ENCODE data around the gene RBM10.
"Not testable (repeated sequence)": the region's sequence is repeated elsewhere in the genome, so short reads cannot be mapped to it uniquely, and the experiment has no call there.

The RBM10 gene

DNA sequence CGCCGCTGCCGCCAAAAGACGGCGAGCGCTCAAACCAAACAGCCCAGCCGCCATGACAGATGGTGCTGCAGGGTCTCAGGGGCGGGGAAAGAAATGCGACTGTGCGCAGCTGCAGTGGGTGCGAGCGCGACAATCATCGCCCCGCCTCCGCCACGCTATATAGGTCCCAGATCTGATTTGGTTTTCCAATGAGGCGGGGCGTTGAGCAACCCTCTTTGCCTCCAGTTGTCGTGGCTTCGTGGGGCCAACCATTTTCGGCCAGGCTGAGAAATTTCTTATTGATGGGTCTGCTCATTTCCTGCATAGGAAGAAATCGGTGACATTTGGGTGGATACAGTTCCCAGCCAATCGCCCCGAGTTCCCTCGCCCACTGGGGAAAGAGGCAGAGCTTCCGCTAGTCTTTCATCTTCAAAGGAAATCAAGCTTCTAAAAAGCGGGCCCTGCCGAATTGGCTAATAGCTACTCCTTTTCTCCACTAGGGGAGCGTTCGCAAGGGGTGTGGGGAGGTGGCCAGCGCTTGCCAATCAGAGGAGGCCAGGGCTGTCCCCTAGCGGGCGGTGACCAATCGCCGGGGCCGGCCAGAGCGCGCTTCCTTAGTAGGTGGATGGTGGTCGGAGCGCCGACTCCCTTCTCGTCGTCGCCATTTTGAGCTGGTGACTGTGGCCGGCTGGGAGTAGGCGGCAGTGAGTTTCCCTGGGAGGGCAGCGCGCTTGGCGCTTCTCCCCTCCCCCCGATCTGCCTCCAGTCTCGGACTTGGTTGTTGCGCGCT lies at the start of gene RBM10, which contains the start of gene NDUFB11:
TSS of gene RBM10 (plus strand) at position 596 of the 769 bp plus-strand sequence. CDS start 2,261 bp downstream, outside the sequence.
TSS of gene NDUFB11 (minus strand) at position 77 of the 769 bp plus-strand sequence. CDS start at position 54, 23 bp downstream.
- DNase-seq: peak; percentile 94

DNA sequence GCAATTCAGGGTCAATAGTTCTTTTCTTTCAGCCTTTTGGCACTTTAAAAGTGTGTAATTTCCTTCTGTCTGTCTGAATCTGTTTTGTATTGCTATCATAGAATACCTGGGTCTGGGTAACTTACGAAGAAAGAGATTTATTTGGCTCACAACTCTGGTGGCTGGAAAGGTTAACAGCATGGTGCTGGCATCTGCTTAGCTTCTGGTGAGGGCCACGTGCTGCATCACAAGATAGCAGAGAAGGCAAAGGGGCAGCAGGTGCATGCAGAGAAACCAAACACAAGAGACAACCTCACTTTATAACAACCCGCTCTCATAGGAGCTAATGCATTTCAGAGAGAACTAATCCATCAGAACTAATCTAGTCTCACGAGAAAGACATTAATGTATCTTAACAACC lies 48.0 kb upstream of the RBM10 start:
- no peak for DNase-seq

DNA sequence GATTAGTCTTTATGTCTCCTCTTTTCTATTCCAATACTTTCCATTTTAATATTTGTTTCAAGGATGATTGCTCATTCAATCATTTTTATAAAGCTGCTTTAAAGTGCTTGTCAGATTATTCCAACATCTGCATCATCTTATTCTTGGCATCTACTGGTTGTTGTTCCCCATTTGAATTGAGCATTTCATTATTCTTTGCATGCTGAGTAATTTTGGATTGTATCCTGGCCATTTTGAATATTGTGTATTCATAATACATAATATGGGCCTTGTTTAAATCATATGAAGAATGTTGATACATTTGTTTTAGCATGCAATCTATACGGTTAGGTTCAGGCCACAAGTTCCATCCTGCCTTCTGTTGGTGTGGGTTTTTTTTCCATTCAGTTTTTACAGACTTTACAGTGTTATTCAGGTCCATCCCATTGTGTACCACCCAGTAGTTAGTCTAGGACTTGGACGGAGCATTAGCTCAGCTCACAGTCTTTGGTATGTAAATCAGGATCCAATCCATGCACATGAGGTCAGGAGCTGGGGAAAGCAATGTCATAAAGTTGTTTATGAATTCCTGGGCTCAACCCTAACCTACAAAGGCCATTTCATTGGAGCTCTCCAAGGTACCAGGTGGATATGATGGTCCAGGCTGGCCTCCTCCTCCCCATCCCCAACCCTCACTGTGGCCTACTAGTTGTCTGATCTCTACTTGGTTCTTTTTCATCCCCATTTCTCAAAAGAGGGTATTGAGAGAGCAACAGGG lies 46.5 kb upstream of the RBM10 start:
- no peak for DNase-seq

DNA sequence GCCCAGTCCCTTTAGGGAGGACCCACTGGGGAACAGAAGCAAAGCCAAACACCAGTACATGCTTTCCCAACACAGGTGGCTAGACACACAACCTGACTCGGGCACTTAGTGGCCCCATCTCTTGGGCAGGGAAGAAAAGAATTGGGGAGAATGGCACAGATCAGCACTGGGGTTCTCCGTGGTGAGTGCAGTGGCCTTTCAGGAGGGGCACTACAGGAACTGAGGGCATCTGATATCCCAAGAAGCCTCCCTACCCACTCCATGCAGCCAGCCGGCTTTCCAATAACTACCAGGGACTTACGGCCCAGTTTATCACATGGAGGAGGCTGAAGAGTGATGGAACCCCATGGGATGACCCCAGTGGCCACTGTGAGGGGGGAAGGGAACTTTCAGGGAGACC lies 43.8 kb upstream of the RBM10 start:
- DNase-seq: no peak

- not testable (repeated sequence) for DNase-seq
These were observed 33.9 kb upstream of the RBM10 start for GRCh38 chrX:47110936-47111615.

DNA sequence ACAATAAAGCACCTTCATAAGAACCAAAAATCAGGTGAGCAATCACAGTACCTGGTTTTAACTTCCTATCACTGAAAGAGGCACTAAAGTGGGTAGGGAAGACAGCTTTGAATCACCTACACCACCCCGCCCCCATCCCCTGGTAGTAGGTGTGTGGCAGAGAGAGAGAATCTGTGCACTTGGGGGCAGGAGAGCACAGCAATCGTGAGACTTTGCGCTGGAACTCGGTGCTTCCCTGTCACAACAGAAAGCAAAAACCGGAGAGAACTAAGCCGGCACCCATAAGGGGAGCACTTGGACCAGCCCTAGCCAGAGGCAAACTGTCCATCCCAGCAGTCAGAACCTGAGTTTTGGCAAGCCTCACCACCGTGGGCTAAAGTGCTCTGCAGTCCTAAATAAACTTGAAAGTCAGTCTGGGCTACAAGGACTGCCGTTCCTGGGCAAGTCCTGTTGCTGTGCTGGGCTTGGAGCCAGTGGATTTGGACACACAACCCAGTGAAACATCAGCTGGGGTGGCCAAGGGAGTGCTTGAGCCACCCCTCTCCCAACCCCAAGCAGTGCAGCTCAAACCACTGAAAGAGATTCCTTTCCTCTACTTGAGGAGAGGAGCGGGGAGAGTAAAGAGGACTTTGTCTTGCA lies 32.6 kb upstream of the RBM10 start:
- DNase-seq: no peak

- DNase-seq: not testable (repeated sequence)
These were observed 28.4 kb upstream of the RBM10 start for GRCh38 chrX:47116551-47117110.

DNA sequence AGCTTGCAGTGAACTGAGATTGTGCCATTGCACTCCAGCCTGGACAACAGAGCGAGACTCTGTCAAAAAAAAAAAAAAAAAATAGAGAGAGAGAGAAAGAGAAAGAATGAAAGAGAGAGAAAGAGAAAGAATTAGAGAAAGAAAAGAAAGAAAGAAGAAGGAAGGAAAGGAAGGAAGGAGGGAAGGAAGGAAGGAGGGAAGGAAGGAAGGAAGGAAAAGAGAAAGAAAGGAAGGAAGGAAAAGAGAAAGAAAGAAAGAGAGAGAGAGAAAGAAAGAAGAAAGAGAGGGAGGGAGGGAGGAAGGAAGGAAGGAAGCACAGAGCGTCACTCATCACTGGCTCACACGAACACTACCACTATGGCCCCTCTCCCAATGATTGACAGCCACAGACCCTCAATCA lies 20.6 kb upstream of the RBM10 start:
- not testable (repeated sequence) for DNase-seq

- peak; percentile 95 for DNase-seq
These were observed 15.7 kb upstream of the RBM10 start for GRCh38 chrX:47129157-47129898.

DNA sequence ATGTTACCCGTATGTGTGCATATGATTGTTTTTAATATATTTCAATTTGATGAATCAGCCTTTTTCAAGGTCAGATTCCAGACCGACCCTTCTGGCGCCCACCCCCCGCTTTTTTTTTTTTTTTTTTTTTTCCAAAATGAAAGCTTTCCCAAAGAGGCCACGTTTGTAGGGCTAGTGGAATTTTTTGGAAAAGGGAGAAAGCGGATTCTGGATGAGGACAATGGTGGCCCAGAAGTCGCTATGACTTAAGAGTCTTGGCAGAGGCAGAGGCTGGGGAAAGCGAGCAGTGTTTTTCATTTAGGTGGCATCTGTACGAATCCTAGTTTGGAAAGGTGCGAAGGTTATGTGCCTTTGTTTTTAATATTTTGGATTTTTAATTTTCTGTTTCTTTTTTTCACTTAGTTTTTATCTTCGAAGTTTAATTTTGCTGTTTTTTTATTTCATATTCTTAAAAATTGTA lies 15.1 kb upstream of the RBM10 start:
- DNase-seq: no peak

DNA sequence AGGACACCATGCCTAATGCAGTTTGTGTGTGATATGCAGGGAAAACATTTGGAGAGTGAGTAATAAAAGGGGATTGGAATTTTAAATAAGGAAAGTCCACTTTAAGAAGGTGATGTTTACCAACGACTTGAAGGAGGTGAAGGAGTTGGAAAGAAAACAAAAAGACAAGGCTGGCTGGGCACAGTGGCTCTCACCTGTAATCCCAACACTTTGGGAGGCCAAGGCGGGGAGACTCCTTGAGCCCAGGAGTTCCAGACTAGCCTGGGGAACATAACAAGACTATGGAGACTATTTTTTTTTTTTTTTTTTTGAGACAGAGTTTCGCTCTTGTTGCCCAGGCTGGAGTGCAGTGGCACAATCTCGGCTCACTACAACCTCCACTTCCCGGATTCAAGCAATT lies 11.5 kb upstream of the RBM10 start:
- no peak for DNase-seq

DNA sequence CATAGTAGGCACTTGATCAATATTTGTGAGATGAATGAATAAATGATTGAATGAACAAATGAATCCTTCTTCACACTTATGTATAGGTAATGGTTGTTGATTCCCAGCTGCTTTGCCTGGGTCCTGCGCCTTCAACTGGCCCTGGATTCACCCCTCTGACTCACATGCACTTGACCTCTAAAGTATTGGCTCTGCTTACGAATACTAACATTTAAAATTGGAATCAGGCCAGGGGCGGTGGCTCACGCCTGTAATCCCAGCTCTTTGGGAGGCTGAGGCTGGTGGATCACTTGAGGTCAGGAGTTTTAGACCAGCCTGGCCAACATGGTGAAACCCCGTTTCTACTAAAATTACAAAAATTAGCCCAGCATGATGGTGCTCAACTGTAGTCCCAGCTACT lies 9.4 kb upstream of the RBM10 start:
- DNase-seq: not testable (repeated sequence)

DNA sequence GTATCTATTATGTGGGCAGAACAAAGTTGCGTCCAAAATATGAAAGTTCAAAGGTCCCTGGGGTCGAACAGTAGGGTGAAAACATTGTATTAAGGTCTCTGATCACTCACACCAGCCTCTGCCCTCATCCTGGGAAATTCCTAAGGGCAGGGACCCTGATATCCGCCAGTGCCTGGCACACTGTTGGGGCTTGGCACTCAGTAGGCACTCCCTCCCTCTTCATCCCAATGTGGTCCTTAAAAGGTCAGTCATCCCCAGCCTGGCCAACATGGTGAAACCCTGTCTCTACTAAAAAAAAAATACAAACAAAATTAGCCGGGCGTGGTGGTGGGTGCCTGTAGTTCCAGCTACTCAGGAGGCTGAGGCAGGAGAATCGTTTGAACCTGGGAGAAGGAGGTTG lies 6.8 kb upstream of the RBM10 start:
- DNase-seq: no peak

DNA sequence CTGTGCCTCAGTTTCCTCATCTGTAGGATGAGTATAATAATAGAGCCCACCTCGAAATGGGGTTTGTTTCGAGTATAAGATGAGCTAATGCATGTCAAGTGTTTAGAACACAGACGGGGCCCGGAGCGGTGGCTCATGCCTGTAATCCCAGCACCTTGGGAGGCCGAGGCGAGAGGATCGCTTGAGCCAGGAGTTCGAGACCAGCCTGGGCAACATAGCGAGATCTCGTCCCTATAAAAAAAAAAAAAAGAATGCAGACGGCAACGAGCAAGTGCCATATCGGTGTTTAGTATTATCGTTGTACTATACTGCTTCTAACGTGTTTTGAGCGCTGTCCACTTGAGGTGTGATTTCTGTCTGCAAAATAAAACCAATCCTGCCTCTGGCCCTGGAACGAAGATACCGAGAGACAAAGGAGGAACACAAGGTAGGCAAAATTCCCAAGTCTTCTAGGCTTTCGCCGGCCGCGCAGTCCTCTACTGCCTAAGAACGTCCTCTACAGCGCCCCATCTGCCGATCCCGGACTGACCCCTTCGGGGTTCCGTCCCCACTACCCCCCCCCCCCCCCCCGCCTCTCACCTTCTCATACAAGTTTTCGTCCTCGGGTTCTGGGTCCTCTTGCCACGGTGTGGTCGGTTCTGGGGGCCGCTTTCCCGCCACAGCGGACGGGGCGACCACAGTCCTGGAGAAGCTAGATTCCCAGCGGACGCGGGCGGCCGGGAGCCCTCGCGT lies 961 bp upstream of the RBM10 start:
- DNase-seq: no peak

DNA sequence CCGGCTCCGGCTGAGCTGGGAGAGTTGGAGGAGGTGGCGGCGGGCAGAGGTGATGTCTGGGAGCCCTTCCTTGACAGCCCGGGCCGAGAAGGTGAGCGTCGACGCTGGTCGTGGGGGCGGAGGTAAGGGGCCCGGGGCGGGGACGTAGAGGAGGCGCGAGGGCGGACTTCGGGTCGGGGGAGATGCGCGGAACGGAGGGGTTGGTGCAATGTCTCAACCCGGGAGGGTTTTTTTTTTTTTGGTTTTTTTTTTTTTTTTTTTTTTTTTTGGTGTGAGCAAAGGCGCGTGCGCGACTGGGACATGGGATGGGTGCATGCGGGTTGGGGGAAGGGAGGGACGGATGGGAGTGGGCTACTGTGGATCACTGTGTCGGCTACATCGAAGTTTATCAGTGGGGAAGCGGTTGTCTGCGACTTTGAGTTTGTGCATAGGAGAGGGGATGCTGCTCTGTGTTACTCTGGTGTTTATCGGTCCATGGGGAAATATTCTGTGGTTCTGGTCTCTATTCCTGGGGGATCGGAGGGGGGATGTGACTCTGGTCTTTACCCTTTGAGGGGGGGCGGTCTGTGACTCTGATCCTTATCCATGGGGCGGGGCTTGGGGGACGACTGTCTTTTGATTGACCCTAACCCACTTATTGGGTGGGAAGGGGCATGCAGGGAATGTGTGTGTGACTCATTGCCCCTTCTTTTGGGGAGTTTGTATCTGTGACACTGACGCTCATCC lies 537 bp downstream of the RBM10 start:
- DNase-seq: peak; percentile 10

- DNase-seq: no peak
These were observed 1.3 kb downstream of the RBM10 start for GRCh38 chrX:47146121-47146935.

DNA sequence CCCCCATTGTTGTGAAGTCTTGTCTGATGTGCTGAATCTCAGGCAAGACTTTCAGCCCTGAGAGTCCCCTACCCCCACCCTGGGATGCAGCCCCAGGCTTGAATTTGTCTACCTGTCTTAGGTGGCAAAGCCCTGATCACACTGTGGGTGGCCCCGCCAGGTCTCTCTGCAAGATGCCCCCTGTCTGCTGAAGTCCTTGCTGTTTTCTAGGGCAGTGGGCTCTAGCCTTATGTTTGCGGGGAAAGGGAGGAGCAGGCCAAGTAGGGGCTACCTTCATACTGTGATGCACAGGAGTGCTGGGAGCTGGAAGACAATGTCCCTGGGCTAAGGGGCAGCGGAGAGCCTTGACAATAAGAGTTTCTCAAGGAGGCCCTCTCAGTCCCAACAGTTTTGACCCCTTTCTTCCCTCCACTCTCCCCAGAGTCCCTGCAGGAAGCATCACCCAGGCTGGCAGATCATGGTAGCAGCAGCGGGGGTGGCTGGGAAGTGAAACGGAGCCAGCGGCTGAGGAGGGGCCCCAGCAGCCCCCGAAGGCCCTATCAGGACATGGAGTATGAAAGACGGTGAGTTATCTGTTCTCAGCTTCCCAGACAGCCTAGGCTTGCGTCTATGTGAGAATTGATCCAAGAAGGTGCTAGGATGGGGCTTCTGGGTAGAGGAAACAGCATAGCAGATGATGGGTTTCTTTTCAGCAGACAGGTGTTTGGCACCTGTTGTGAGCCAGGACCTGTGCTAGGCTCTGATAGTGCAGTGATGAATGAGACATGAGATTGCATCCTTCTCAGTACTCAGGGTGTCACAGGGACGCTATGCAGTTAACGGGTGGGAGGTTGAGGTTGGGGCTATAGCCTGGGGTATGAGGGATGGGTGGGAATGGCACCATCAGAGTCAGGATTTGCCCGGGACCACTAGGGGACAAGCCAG lies 2.2 kb downstream of the RBM10 start:
- DNase-seq: no peak

DNA sequence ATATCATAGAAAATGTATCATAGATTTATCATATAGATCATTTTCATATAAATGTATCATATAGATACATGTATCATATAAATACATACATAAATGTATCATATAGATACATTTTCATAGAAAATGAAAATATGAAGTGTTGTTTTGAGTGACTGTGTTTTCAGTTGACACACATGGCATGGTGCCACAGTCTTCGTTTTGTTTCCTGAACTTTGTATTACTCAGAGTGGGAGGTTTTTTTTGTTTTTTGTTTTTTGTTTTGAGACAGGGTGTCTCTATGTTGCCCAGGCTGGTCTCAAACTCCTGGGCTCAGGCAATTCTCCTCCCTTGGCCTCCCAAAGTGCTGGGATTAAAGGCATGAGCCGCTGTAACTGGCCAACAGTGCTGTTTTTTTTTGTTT lies 3.9 kb downstream of the RBM10 start:
- no peak for DNase-seq
